KMS-11 (cell line): ENCODE measurements around the gene FGF12.

Source experiments
- H2AFZ ChIP-seq: fragments of 200-600 bp; sonication (generic); 2 replicates; pipeline ENCODE4 v1.6.1; 2016; ENCODE audit warnings: antibody characterized with exemption, mixed run types, low read depth
- H3K27ac ChIP-seq: fragments of 200-600 bp; sonication (generic); 2 replicates; pipeline ENCODE4 v1.6.1; 2016; ENCODE audit warnings: mild to moderate bottlenecking, mixed run types
- H3K27me3 ChIP-seq: fragments of 200-600 bp; sonication (generic); 2 replicates; pipeline ENCODE4 v1.6.1; 2017; ENCODE audit warnings: mild to moderate bottlenecking, low read depth, mixed run types, moderate library complexity; ENCODE audit not compliant: insufficient read depth
- H3K36me3 ChIP-seq: fragments of 200-600 bp; sonication (generic); 2 replicates; pipeline ENCODE4 v1.6.1; 2017; ENCODE audit warnings: mild to moderate bottlenecking, mixed run types; ENCODE audit not compliant: insufficient read depth
- H3K4me1 ChIP-seq: fragments of 200-600 bp; sonication (generic); 2 replicates; pipeline ENCODE4 v1.6.1; 2016; ENCODE audit warnings: mild to moderate bottlenecking, low read depth, mixed run types; ENCODE audit not compliant: poor library complexity, severe bottlenecking
- H3K4me2 ChIP-seq: fragments of 200-600 bp; sonication (generic); 2 replicates; pipeline ENCODE4 v1.7.0; 2016; ENCODE audit warnings: mild to moderate bottlenecking, mixed run types
- H3K4me3 ChIP-seq: fragments of 200-600 bp; sonication (generic); IDR thresholded peaks from 2 replicates; pipeline ENCODE4 v1.6.1; 2017; ENCODE audit warnings: low read depth, low read length, mixed read lengths; ENCODE audit not compliant: insufficient read depth
- H3K79me2 ChIP-seq: fragments of 200-600 bp; sonication (generic); 2 replicates; pipeline ENCODE4 v1.6.1; 2016; ENCODE audit warnings: low read depth, mixed run types; ENCODE audit not compliant: insufficient read depth
- H3K9ac ChIP-seq: fragments of 200-600 bp; sonication (generic); 2 replicates; pipeline ENCODE4 v1.6.1; 2016; ENCODE audit warnings: mild to moderate bottlenecking, mixed run types
- H4K20me1 ChIP-seq: fragments of 200-600 bp; sonication (generic); 2 replicates; pipeline ENCODE4 v1.6.1; 2016; ENCODE audit warnings: mild to moderate bottlenecking, mixed run types; ENCODE audit not compliant: insufficient read depth
- TF ChIP-seq, protein P1 (sequence below): fragments of 200-600 bp; sonication (generic); conservative IDR thresholded peaks from 2 replicates; pipeline ENCODE4 v1.6.1; 2017; ENCODE audit warnings: low read depth, mild to moderate bottlenecking, antibody characterized with exemption, low read length, moderate library complexity, mixed read lengths

The FGF12 gene

DNA sequence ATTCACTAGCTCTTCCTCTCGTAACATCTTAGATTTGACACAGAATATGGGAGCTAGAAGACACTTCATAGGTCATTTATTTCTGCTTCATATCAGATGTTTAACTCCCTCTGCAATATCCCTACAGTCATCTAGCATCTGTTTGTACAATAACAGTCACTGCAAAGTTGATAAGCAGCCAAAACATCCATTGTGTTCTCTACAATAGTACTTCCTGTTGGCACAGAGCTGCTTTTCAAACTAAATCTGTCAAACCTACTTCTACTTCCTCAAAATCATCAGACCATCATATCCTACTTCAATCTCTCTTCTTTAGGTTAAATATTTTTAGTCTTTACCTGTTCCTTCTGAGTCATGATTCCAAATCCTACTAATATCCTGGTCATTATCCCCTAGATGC, 233.2 kb downstream of the FGF12 start:
- no peak overlapping the region for H3K4me2 ChIP-seq

DNA sequence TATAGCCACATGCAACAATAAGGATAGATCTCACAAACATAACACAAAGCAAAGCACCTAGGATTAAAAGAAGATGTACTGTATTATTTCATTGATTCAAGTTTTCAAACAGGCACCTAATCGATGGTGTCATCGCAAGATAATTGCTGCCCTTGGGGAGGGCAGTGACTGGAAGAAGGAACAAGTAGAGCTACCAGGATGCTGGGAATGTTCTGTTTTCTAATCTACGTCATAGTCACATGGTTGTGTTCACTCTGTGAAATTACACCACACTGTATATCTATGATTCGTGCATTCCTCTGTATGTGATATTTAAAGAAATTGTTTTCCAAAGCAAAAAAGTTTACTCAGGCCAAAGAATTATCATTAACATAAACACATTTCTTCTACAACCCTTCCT, 236.6 kb downstream of the FGF12 start:
- H3K9ac ChIP-seq: no peak overlapping the region
- H2AFZ ChIP-seq: no peak overlapping the region
- H3K4me3 ChIP-seq: no peak overlapping the region
- no peaks in the 10 kb centered on the region for H3K4me1 ChIP-seq
- no peaks in the 10 kb centered on the region for H3K36me3 ChIP-seq
- no peak overlapping the region for H3K27ac ChIP-seq
- H3K4me2 ChIP-seq: no peak overlapping the region
- no peaks in the 10 kb centered on the region for H3K27me3 ChIP-seq
- no peaks in the 10 kb centered on the region for H4K20me1 ChIP-seq
- no peaks in the 10 kb centered on the region for H3K79me2 ChIP-seq
- TF ChIP-seq, protein P1, sequence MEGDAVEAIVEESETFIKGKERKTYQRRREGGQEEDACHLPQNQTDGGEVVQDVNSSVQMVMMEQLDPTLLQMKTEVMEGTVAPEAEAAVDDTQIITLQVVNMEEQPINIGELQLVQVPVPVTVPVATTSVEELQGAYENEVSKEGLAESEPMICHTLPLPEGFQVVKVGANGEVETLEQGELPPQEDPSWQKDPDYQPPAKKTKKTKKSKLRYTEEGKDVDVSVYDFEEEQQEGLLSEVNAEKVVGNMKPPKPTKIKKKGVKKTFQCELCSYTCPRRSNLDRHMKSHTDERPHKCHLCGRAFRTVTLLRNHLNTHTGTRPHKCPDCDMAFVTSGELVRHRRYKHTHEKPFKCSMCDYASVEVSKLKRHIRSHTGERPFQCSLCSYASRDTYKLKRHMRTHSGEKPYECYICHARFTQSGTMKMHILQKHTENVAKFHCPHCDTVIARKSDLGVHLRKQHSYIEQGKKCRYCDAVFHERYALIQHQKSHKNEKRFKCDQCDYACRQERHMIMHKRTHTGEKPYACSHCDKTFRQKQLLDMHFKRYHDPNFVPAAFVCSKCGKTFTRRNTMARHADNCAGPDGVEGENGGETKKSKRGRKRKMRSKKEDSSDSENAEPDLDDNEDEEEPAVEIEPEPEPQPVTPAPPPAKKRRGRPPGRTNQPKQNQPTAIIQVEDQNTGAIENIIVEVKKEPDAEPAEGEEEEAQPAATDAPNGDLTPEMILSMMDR: no peak

More for the DNA sequence above, 233.2 kb downstream of the FGF12 start:
- Histone ChIP-seq H3K4me1 (no peaks in the 10 kb centered on the region), H3K27ac (no peak overlapping the region), H4K20me1 (no peaks in the 10 kb centered on the region), H3K4me3 (no peak overlapping the region), H2AFZ (no peak overlapping the region), H3K79me2 (no peaks in the 10 kb centered on the region), H3K9ac (no peak overlapping the region), H3K27me3 (no peaks in the 10 kb centered on the region), H3K36me3 (no peaks in the 10 kb centered on the region)
- TF ChIP-seq, protein P1: no peak

DNA sequence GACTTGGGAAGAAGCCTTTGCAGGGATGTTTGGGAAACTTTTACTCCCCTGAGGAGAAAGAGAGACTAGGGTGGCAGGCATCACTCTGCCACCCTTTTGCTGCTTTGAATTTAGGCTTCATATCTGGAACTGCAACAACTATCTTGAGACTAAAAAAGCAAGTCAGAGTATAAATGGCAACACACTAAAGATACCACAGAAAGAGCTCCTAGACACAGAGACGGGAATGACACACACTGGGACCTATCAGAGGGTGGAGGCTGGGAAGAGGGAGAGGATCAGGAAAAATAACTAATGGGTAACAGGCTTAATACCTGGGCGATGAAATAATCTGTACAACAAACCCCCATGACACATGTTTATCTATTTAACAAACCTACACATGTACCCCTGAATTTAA, 237.8 kb downstream of the FGF12 start:
- H3K36me3 ChIP-seq: no peaks in the 10 kb centered on the region
- H3K4me2 ChIP-seq: no peak overlapping the region
- H3K27me3 ChIP-seq: no peaks in the 10 kb centered on the region
- H2AFZ ChIP-seq: no peak overlapping the region
- H3K27ac ChIP-seq: no peak overlapping the region
- TF ChIP-seq, protein P1: no peak
- H3K4me3 ChIP-seq: no peak overlapping the region
- no peaks in the 10 kb centered on the region for H4K20me1 ChIP-seq
- no peaks in the 10 kb centered on the region for H3K79me2 ChIP-seq
- no peaks in the 10 kb centered on the region for H3K4me1 ChIP-seq
- no peak overlapping the region for H3K9ac ChIP-seq

DNA sequence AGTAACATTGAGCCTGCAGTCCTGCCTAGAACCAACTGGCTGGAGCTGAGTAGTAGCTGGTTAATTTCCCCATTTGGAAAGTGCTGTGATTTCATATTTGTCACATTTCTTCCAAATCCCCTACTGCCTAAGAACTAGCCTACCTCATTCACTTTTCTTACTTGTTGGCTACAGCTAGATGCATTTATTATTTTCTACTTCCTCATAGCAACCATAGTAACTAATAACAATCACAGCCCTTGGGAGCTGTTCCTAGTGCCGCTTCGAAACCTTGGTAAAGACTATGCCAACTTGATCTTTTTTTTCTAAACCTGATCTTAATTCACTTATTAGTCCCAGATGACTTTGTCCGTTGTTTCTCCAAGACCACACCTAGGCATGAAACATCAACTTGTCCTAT, 240.3 kb downstream of the FGF12 start:
- H3K4me3 ChIP-seq: no peak overlapping the region
- no peak overlapping the region for H3K4me2 ChIP-seq
- H3K4me1 ChIP-seq: no peaks in the 10 kb centered on the region
- H3K79me2 ChIP-seq: no peaks in the 10 kb centered on the region
- H3K36me3 ChIP-seq: no peaks in the 10 kb centered on the region
- no peaks in the 10 kb centered on the region for H4K20me1 ChIP-seq
- no peak overlapping the region for H3K27ac ChIP-seq
- no peak overlapping the region for H3K9ac ChIP-seq
- TF ChIP-seq, protein P1: no peak
- no peaks in the 10 kb centered on the region for H3K27me3 ChIP-seq
- no peak overlapping the region for H2AFZ ChIP-seq
